ENCODE data around the gene ARHGEF33. TPM values are rescaled to one million over a fixed set of nuclear protein-coding genes. Genes with fewer than 3 reads are reported as not detected.
A peak's percentile ranks its signal among the peaks of the same experiment; 100 is the strongest.

ARHGEF33 gene
- total and polyA plus RNA-seq, 2 of the 8 experiments (the other 6 are each of a cell fraction or from before 2014, with no cell fraction given): 0.09 to 0.95 TPM

- TF ChIP-seq CTCF (IDR thresholded peaks at IDR 0.05; ENCODE audit: control extremely low read depth in 1 of 3, insufficient read depth in 1 of 3, low read depth in 1 of 3, low read length in 3 of 3) (no peak; a peak in 1 of 4 replicates), SP1 (IDR thresholded peaks at IDR 0.05; ENCODE audit: low read depth, low read length) (no peak), E2F6 (IDR thresholded peaks at IDR 0.05) (peak; percentile 96), PHF8 (conservative IDR thresholded peaks at IDR 0.05; ENCODE audit: low read depth, low read length) (peak; percentile 29; the same call in 1 of the 2 replicates), CBX5 (IDR thresholded peaks at IDR 0.05; ENCODE audit: low read depth, low read length) (no peak), CREB1 (IDR thresholded peaks at IDR 0.05) (no peak), HDAC2 (IDR thresholded peaks at IDR 0.05; ENCODE audit: borderline replicate concordance in 1 of 2, low read depth in 2 of 2, low read length in 2 of 2) (0 out of 4 replicates have a peak, but pooled peaks of 1 of the 2 experiments have one; percentile 69), HDAC6 (IDR thresholded peaks at IDR 0.05; ENCODE audit: low read depth, low read length) (no peak), ZNF274 (IDR thresholded peaks at IDR 0.05; ENCODE audit: borderline replicate concordance, extremely low read depth, low read length) (no peak), SUZ12 (IDR thresholded peaks at IDR 0.05; ENCODE audit: low read length) (no peak; the same call in 1 of the 2 replicates), POU5F1 (IDR thresholded peaks at IDR 0.05; ENCODE audit: low read depth, low read length) (no peak), TEAD4 (IDR thresholded peaks at IDR 0.05; ENCODE audit: low read depth, low read length) (no peak), RNF2 (IDR thresholded peaks at IDR 0.05; ENCODE audit: borderline replicate concordance, low read depth, low read length, missing control alignments, poor library complexity, severe bottlenecking) (peak; percentile 71), BRCA1 (IDR thresholded peaks at IDR 0.05; ENCODE audit: low read depth, low read length) (no peak), CTBP2 (IDR thresholded peaks at IDR 0.05; ENCODE audit: borderline replicate concordance, insufficient read depth, insufficient read length, low read length) (no peak), KDM4A (IDR thresholded peaks at IDR 0.05; ENCODE audit: low read depth, low read length, severe bottlenecking) (peak; percentile 95), SIN3A (conservative IDR thresholded peaks at IDR 0.05 in 1 of 2, IDR thresholded peaks at IDR 0.05 in 1 of 2; ENCODE audit: low read depth in 1 of 2, low read length in 2 of 2) (0 out of 4 replicates have a peak, but pooled peaks of 1 of the 2 experiments have one; percentile 22), MAX (IDR thresholded peaks at IDR 0.05) (peak; percentile 97)
These were observed 70.4 kb downstream of the ARHGEF33 start (continued) for GRCh38 chr2:38959938-38960608.
